MM.1S (cell line): ENCODE data around the gene CENPW.

Source experiments
- DNase-seq: peaks from one replicate; pipeline ENCODE4 v3.0.0-alpha.2; 2015
- H2AFZ ChIP-seq: fragments of 300-600 bp; sonication (generic); 2 replicates; pipeline ENCODE4 v1.6.0; 2016; ENCODE audit warnings: antibody characterized with exemption, low read length
- H3F3A ChIP-seq: fragments of 300-600 bp; sonication (generic); 2 replicates; pipeline ENCODE4 v1.6.1; 2016; ENCODE audit warnings: mild to moderate bottlenecking, antibody characterized with exemption, low read length, moderate library complexity, mixed read lengths; ENCODE audit not compliant: insufficient read depth
- H3K27ac ChIP-seq: fragments of 300-600 bp; sonication (generic); 2 replicates; pipeline ENCODE4 v1.5.1; 2016; ENCODE audit warnings: mild to moderate bottlenecking, low read length
- H3K27me3 ChIP-seq: fragments of 300-600 bp; sonication (generic); replicated peaks from 2 replicates; pipeline ENCODE4 v1.6.0; 2016; ENCODE audit warnings: low read length; ENCODE audit not compliant: insufficient read depth
- H3K36me3 ChIP-seq: fragments of 300-600 bp; sonication (generic); replicated peaks from 2 replicates; pipeline ENCODE4 v1.6.1; 2016; ENCODE audit warnings: mild to moderate bottlenecking, low read length, mixed read lengths; ENCODE audit not compliant: insufficient read depth
- H3K4me1 ChIP-seq: fragments of 300-600 bp; sonication (generic); 2 replicates; pipeline ENCODE4 v1.6.1; 2016; ENCODE audit warnings: low read length, mixed read lengths
- H3K4me2 ChIP-seq: fragments of 300-600 bp; sonication (generic); 2 replicates; pipeline ENCODE4 v1.6.0; 2016; ENCODE audit warnings: low read depth, low read length
- H3K4me3 ChIP-seq: fragments of 300-600 bp; sonication (generic); 2 replicates; pipeline ENCODE4 v1.5.1; 2016; ENCODE audit warnings: low read length, mixed read lengths
- H3K79me2 ChIP-seq: fragments of 300-600 bp; sonication (generic); 2 replicates; pipeline ENCODE4 v1.6.1; 2016; ENCODE audit warnings: mixed run types, low read length, mixed read lengths
- H3K9ac ChIP-seq: fragments of 300-600 bp; sonication (generic); 2 replicates; pipeline ENCODE4 v1.6.1; 2016; ENCODE audit warnings: low read length, mixed read lengths
- H3K9me2 ChIP-seq: fragments of 300-600 bp; sonication (generic); replicated peaks from 2 replicates; pipeline ENCODE4 v1.6.1; 2016; ENCODE audit warnings: mild to moderate bottlenecking, low read length, mixed read lengths; ENCODE audit not compliant: insufficient read depth
- H3K9me3 ChIP-seq: fragments of 300-600 bp; sonication (generic); replicated peaks from 2 replicates; pipeline ENCODE4 v1.6.1; 2016; ENCODE audit warnings: mild to moderate bottlenecking, low read length, mixed read lengths; ENCODE audit not compliant: insufficient read depth
- H4K20me1 ChIP-seq: fragments of 300-600 bp; sonication (generic); 2 replicates; pipeline ENCODE4 v1.6.1; 2016; ENCODE audit warnings: mild to moderate bottlenecking, low read length, moderate library complexity, mixed read lengths; ENCODE audit not compliant: insufficient read depth
- EZH2 ChIP-seq: fragments of 300-600 bp; sonication (generic); optimal IDR thresholded peaks from 2 replicates; pipeline ENCODE3; 2017; ENCODE audit warnings: low read depth, mild to moderate bottlenecking, antibody characterized with exemption, low read length, mixed read lengths
- EZH2phosphoT487 ChIP-seq: fragments of 300-600 bp; sonication (generic); IDR thresholded peaks from 2 replicates; pipeline ENCODE4 v1.6.1; 2018; ENCODE audit warnings: antibody characterized with exemption, low read length
- TF ChIP-seq, protein P1 (sequence below): fragments of 300-600 bp; sonication (generic); IDR thresholded peaks from 2 replicates; pipeline ENCODE4 v1.5.1; 2016; ENCODE audit warnings: antibody characterized with exemption, low read length, mixed read lengths

The CENPW gene

DNA sequence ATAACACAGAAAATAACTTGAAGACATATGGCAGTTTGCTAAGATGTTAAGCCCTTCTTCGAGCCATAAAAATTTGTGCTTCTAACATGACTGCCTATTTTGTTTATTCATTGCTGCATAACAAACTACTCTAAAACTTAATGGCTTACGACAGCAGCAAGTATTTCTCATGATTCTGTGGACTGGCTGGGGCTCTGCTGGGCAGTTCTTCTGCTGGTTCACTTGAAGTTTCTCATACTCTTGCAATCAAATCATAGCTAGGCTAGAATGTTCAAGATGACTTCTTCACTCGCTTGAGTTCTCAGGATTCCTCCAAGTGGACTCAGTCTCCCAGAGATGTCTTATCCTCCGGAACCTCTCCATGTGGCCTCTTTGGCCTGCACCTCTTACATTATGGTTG, 33.4 kb downstream of the CENPW start:
- H3K79me2 ChIP-seq, result no peaks in the 10 kb centered on the region
- no peak overlapping the region for H3K4me2 ChIP-seq
- H3K9ac ChIP-seq, result no peak overlapping the region
- H3K36me3 ChIP-seq, result no peaks in the 10 kb centered on the region
- no peaks in the 10 kb centered on the region for H3K9me2 ChIP-seq
- H3K4me1 ChIP-seq, result no peaks in the 10 kb centered on the region
- no peaks in the 10 kb centered on the region for H3K9me3 ChIP-seq
- H3K4me3 ChIP-seq, result no peak overlapping the region
- H3K27me3 ChIP-seq, result no peaks in the 10 kb centered on the region
- H3K27ac ChIP-seq, result no peak overlapping the region
- no peak overlapping the region for H2AFZ ChIP-seq
- DNase-seq, result no peak
- no peaks in the 10 kb centered on the region for H4K20me1 ChIP-seq
- no peaks in the 10 kb centered on the region for H3F3A ChIP-seq
- TF ChIP-seq EZH2, result no peak
- TF ChIP-seq, protein P1, sequence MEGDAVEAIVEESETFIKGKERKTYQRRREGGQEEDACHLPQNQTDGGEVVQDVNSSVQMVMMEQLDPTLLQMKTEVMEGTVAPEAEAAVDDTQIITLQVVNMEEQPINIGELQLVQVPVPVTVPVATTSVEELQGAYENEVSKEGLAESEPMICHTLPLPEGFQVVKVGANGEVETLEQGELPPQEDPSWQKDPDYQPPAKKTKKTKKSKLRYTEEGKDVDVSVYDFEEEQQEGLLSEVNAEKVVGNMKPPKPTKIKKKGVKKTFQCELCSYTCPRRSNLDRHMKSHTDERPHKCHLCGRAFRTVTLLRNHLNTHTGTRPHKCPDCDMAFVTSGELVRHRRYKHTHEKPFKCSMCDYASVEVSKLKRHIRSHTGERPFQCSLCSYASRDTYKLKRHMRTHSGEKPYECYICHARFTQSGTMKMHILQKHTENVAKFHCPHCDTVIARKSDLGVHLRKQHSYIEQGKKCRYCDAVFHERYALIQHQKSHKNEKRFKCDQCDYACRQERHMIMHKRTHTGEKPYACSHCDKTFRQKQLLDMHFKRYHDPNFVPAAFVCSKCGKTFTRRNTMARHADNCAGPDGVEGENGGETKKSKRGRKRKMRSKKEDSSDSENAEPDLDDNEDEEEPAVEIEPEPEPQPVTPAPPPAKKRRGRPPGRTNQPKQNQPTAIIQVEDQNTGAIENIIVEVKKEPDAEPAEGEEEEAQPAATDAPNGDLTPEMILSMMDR, result no peak
- no peak for TF ChIP-seq EZH2phosphoT487

DNA sequence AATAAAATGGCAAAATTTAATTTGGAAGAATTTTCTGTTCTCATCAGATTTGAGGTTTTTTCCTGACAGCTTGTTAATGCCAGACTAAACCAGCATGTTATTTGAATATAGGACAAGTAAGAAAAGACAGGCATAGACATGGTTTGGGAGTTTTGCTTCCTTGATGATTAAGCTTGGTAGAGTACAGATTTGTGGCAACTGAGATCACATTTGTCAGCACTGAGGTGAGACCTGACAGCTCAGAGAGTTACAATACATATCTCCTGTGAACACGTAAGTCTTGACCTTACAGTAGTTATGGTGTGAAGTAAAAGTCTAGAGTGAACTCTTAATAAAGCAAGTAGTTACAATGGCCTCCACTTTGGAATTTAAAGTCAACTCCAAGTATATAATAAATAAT, 34.5 kb downstream of the CENPW start:
- Histone ChIP-seq H3K36me3 (no peaks in the 10 kb centered on the region), H2AFZ (no peak overlapping the region), H3F3A (no peaks in the 10 kb centered on the region), H3K4me1 (no peaks in the 10 kb centered on the region), H3K27me3 (no peaks in the 10 kb centered on the region), H3K9ac (no peak overlapping the region), H3K27ac (no peak overlapping the region), H3K79me2 (no peaks in the 10 kb centered on the region), H3K4me2 (no peak overlapping the region), H3K9me2 (no peaks in the 10 kb centered on the region), H3K4me3 (no peak overlapping the region), H4K20me1 (no peaks in the 10 kb centered on the region), H3K9me3 (no peaks in the 10 kb centered on the region)
- no peak for DNase-seq
- TF ChIP-seq, protein P1, result no peak
- TF ChIP-seq EZH2phosphoT487 (no peak), EZH2 (no peak)

DNA sequence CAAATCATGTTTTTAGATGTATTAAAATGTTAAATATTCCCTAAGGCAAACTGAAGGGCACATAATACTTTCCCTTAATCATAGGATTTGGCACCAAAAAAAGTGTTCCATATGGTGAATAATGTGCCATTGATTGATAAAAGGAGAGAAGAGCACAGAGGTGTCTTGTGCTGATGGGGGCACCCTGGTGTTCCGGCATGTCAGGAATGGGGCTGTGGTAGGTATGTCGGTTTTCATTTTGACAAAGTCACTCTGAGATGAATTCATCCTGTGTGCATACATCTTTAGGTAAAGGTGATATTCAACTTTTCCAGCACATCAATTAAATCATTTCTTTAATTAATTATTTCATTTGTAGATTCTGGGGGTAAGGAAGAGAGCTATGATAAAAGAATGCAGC, 36.8 kb downstream of the CENPW start:
- H3K4me2 ChIP-seq, result no peak overlapping the region
- DNase-seq, result no peak
- H3K79me2 ChIP-seq, result no peaks in the 10 kb centered on the region

More for the DNA sequence above, 36.8 kb downstream of the CENPW start:
- Histone ChIP-seq H3K9ac (no peak overlapping the region), H2AFZ (no peak overlapping the region), H3K9me3 (no peaks in the 10 kb centered on the region), H3K9me2 (no peaks in the 10 kb centered on the region), H3K27me3 (no peaks in the 10 kb centered on the region), H3F3A (no peaks in the 10 kb centered on the region), H3K4me1 (no peaks in the 10 kb centered on the region), H3K4me3 (no peak overlapping the region), H3K27ac (no peak overlapping the region), H3K36me3 (no peaks in the 10 kb centered on the region), H4K20me1 (no peaks in the 10 kb centered on the region)
- TF ChIP-seq EZH2, result no peak
- no peak for TF ChIP-seq EZH2phosphoT487
- TF ChIP-seq, protein P1, result no peak
